ENCODE results near the gene TMEM145. TPM values are rescaled to one million over a fixed set of nuclear protein-coding genes. Genes with fewer than 3 reads are reported as not detected.

The TMEM145 gene
- total and polyA plus RNA-seq, 9 of the 15 experiments (the other 6 are each of a cell fraction or from before 2014, with no cell fraction given): 0.80 to 5.5 (median 1.9) TPM; not detected in 3

- Histone ChIP-seq H3K27ac (ENCODE audit: extremely low read depth, low read depth, low read length) (peak overlapping the region; percentile 69; the same call in 1 of the 3 replicates), H3K4me1 (replicated peaks in 1 of 2; ENCODE audit: control insufficient read depth in 2 of 2, insufficient read depth in 2 of 2, low read length in 2 of 2) (peaks cover 34 to 63% of the 10 kb centered on the region in 2 experiments), H3K9ac (ENCODE audit: insufficient read depth in 1 of 2, low read depth in 2 of 2, low read length in 2 of 2) (peak overlapping the region in 1 of 2 experiments; percentile 90; a peak in 2 of 4 replicates), H3K79me2 (ENCODE audit: control insufficient read depth, insufficient read depth, low read length) (peaks cover 55% of the 10 kb centered on the region), H4K20me1 (replicated peaks; ENCODE audit: control insufficient read depth, insufficient read depth, low read length) (no peaks in the 10 kb centered on the region), H3K9me3 (replicated peaks; ENCODE audit: control insufficient read depth, insufficient read depth, low read depth, low read length) (no peaks in the 10 kb centered on the region), H3K4me2 (ENCODE audit: insufficient read depth, low read length) (no peak overlapping the region), H3K36me3 (ENCODE audit: control insufficient read depth, insufficient read depth, low read length) (peaks cover 33% of the 10 kb centered on the region), H3K9me1 (ENCODE audit: control insufficient read depth, insufficient read depth, low read length) (no peaks in the 10 kb centered on the region), H2AFZ (ENCODE audit: low read depth, low read length) (no peak overlapping the region), H3K4me3 (no peak overlapping the region), H3K27me3 (ENCODE audit: control insufficient read depth in 2 of 2, insufficient read depth in 2 of 2, low read length in 2 of 2) (no peaks in the 10 kb centered on the region; a peak in 1 of 5 replicates)
- ChIA-PET CTCF (ENCODE audit: low intra/inter-chr PET ratio) (interaction anchor here (2.4 kb wide), 1 partner anchor 33 kb away, joined by 24 read pairs; no protein-coding TSS in a partner anchor), POLR2A (interaction anchor here (0.6 to 3.6 kb wide), 9 partner anchors 8 to 139 kb away, joined by 3 to 16 read pairs (median 4); partner anchors contain the start of gene CIC)
- no TSS peak for BruUV-seq (replicated peaks)
- in situ Hi-C loops (cut with MboI): no loop called here
- DNase-seq (ENCODE audit: extremely low read depth in 1 of 4, low spot score in 3 of 4) (no peak), ATAC-seq (no peak), FAIRE-seq (no peak)
- TF ChIP-seq PML (IDR thresholded peaks at IDR 0.05; ENCODE audit: low read length) (no peak), CBX2 (IDR thresholded peaks at IDR 0.05; ENCODE audit: insufficient read depth, low read length, poor library complexity, severe bottlenecking) (no peak), ZNF57 (CRISPR knock-in tag; IDR thresholded peaks at IDR 0.05) (no peak), ZBTB7A (IDR thresholded peaks at IDR 0.05; ENCODE audit: borderline replicate concordance, control insufficient read depth, low read depth, low read length) (no peak), CCNT2 (IDR thresholded peaks at IDR 0.05; ENCODE audit: borderline replicate concordance, extremely low read depth, insufficient read length, low read depth, low read length) (no peak), GABPA (tag; conservative IDR thresholded peaks at IDR 0.05; ENCODE audit: low read depth) (no peak)
- intact Hi-C loops (cut with micrococcal nuclease): loop anchor here (1.0 kb wide), 1 partner anchor 32 kb away; no protein-coding TSS in a partner anchor
- 80% methylated on average over 5 of the region's 5 CpGs for WGBS (ENCODE audit: insufficient coverage, low coverage, missing lambda C conversion rate)
Observed at GRCh38 chr19:42278452-42279154, 34.5 kb upstream of the TMEM145 start.

Measured in K562 (cell line).